IPS-15b (cell line): ENCODE measurements around the gene AOC1.

ENCODE experiments used
- H3K27me3 ChIP-seq: one replicate; pipeline ENCODE4 v1.6.1; 2013; ENCODE audit warnings: low read length; ENCODE audit not compliant: control insufficient read depth, insufficient read depth
- H3K36me3 ChIP-seq: one replicate; pipeline ENCODE4 v1.6.1; 2013; ENCODE audit warnings: low read length; ENCODE audit not compliant: control insufficient read depth, insufficient read depth
- H3K4me1 ChIP-seq: one replicate; pipeline ENCODE4 v1.6.1; 2013; ENCODE audit warnings: mild to moderate bottlenecking, low read length; ENCODE audit not compliant: control insufficient read depth, insufficient read depth
- H3K4me3 ChIP-seq: one replicate; pipeline ENCODE4 v1.5.1; 2013; ENCODE audit warnings: low read depth, low read length
- H3K9ac ChIP-seq: one replicate; pipeline ENCODE4 v1.6.1; 2013; ENCODE audit warnings: low read depth, mild to moderate bottlenecking, low read length
- H3K9me3 ChIP-seq: one replicate; pipeline ENCODE4 v1.6.1; 2013; ENCODE audit warnings: mild to moderate bottlenecking, low read length; ENCODE audit not compliant: control insufficient read depth, insufficient read depth

Gene AOC1

DNA sequence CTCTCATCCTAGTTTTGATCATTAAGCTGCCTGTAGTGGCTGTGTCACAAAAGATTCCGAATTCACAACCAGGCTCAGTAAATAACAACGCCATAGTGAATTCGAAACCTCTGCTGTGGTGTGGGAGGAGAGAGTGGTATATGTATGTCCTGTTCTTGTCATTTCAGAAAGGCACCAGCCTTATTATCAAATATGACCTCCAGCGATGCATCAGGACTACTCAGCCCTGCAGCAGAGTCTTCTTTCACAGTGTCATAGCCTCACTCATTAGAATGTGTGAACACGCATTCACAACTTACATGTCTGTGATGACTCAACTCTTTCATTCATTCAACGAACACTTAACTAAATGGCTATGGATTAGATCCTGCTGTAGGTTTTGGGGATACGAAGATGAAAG lies 15.3 kb downstream of the AOC1 start:
- Histone ChIP-seq H3K4me3 (no peak overlapping the region), H3K36me3 (no peaks in the 10 kb centered on the region), H3K4me1 (no peaks in the 10 kb centered on the region), H3K27me3 (no peaks in the 10 kb centered on the region), H3K9ac (no peak overlapping the region), H3K9me3 (no peaks in the 10 kb centered on the region)

DNA sequence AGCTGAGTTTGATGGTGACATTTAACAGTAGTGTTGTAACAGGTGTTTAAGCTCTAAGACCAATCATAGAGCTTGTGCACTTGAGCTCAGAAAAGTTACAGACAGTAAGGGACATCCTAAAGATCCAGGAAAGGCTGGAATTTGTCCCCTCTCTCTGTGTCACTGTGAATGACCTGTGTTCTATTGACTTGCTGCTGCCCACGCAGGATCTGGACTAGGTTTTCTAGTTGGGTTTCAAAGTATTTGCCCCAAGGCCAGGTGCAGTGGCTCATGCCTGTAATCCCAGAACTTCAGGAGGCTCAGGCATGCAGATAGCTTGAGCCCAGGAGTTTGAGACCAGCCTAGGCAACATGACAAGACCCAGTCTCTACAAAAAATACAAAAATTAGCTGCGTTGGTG lies 17.1 kb downstream of the AOC1 start:
- Histone ChIP-seq H3K36me3 (no peaks in the 10 kb centered on the region), H3K9me3 (no peaks in the 10 kb centered on the region), H3K4me1 (no peaks in the 10 kb centered on the region), H3K4me3 (no peak overlapping the region), H3K9ac (no peak overlapping the region), H3K27me3 (no peaks in the 10 kb centered on the region)

DNA sequence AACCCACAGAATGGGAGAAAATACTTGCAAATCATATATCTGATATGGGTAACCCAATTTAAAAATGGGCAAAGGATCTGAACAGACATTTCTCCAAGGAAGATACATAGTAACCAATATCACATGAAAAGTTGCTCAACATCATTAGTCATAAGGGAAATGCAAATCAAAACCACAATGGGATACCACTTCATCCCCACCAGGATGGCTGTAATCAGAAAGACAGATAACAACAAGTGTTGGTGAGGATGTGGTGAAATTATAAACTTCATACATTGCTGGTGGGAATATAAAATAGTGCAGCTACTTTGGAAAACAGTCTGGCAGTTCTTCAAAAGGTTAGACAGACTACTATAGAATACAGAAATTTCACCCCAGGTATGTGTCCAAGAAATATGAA lies 19.3 kb downstream of the AOC1 start:
- H3K9ac ChIP-seq, result no peak overlapping the region
- H3K4me3 ChIP-seq, result no peak overlapping the region
- H3K36me3 ChIP-seq, result no peaks in the 10 kb centered on the region
- H3K4me1 ChIP-seq, result no peaks in the 10 kb centered on the region
- H3K9me3 ChIP-seq, result no peaks in the 10 kb centered on the region
- H3K27me3 ChIP-seq, result no peaks in the 10 kb centered on the region

DNA sequence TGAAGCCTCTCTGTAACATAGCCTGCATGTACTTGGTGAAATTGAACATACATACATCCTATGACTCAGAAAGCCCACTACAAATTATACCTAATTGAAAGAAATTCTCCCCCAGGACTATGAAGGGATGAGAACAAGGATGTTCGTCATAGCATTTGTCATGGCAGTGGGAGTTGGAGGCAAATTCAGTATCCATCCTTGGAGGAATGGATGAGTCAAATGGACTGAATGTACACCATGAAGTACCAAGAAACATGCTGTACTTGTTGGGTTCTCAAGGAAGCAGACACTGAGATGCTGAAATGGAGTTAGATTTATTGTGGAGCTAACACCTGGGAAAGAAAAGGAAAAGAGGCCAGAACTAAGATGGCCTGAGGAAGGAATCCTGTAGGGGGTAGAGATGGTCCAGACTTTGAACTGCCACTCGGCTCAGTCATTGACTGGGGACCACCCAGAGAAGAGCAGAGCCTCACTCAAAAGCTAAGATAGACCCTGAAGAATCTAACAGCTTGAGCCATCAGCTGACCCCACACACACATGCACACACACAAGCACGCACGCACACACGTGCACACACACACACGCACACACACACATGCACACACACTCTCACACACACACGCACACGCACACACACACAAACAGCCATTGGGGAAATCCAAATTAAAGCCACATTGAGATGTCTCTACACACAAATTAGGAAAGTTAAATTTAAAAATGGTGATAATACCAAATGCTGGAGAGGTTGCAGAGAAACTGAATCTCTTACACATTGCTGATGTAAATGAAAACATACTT lies 22.3 kb downstream of the AOC1 start:
- Histone ChIP-seq H3K36me3 (no peaks in the 10 kb centered on the region), H3K27me3 (no peaks in the 10 kb centered on the region), H3K4me3 (no peak overlapping the region), H3K4me1 (peaks cover 4% of the 10 kb centered on the region), H3K9ac (no peak overlapping the region), H3K9me3 (no peaks in the 10 kb centered on the region)

DNA sequence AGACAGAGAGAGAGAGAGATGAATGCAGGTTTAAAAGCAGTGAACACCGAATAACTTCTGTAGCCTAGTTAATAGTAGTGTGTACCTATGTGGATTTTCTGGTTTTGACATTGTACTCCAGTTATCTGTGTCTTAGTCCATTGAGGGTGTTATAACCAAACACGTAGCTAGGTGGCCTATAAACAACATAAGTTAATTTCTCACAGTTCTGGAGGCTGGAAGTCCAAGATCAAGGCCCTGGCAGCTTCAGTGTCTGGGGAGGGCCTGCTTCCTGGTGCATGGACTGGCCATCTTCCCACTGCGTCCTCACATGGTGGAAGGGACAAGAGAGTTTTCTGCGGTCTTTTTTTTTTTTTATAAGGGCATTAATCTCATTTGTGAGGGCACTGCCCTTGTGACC lies 23.5 kb downstream of the AOC1 start:
- H3K9me3 ChIP-seq, result no peaks in the 10 kb centered on the region
- H3K9ac ChIP-seq, result no peak overlapping the region
- no peaks in the 10 kb centered on the region for H3K27me3 ChIP-seq
- peaks cover 4% of the 10 kb centered on the region for H3K4me1 ChIP-seq
- H3K4me3 ChIP-seq, result no peak overlapping the region
- no peaks in the 10 kb centered on the region for H3K36me3 ChIP-seq

DNA sequence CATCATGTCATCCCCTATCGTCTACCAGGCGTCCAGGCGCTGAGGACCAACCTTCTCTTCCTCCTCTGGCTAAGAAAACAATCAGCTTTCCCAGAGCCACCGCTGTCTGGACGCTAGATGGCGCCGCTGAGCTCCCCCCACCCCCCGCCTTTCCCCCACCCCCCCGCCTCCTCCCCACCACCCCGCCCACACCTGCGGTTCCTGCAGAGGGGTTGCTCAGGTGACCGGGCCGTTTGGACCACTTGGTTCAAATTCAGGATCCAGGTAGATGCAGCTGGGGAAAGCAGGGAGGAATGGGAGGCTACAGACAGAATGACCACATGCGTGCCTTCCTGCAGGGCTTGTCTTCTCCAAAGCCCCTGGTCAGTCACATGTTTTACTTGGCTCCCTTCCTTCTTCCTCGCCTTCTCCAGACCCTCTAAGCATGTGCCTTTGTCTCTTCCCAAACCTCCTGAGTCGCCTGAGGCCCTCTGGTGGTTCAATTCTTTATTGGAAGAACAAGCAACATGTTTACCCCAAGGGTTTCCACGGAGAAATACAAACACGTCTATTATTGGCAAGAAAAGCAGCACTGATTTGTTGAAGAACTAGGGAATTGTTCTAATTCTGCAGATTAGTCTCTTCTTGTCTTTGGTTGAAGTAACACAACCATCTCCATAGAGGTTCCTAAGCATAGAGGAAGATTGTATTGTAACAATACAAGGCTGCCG lies 24.7 kb downstream of the AOC1 start:
- H3K27me3 ChIP-seq, result no peaks in the 10 kb centered on the region
- no peak overlapping the region for H3K9ac ChIP-seq
- H3K36me3 ChIP-seq, result no peaks in the 10 kb centered on the region
- H3K4me3 ChIP-seq, result peak overlapping the region; percentile 40
- H3K9me3 ChIP-seq, result no peaks in the 10 kb centered on the region
- H3K4me1 ChIP-seq, result peaks cover 4% of the 10 kb centered on the region

DNA sequence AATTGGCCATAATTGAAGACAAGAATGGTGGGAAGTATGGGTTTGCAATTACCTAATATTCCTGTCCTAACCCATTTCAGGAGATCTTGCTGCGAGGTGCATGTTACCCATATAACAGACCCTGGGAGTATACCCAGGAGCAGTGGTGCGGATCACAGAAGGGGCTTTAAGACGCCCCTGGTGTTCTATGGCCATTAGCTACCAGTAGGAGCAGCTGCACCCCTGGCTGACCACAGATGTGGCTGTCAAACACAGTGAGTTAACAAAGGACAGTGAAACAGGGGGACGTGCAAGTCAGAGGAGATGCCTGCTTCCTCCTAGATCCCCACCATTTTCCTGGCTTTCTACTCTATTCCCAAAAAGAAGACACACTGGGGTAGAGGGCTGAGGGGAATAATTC lies 25.2 kb downstream of the AOC1 start:
- no peak overlapping the region for H3K9ac ChIP-seq
- H3K4me3 ChIP-seq, result no peak overlapping the region
- H3K9me3 ChIP-seq, result no peaks in the 10 kb centered on the region
- H3K27me3 ChIP-seq, result no peaks in the 10 kb centered on the region
- H3K4me1 ChIP-seq, result peaks cover 4% of the 10 kb centered on the region
- H3K36me3 ChIP-seq, result no peaks in the 10 kb centered on the region

DNA sequence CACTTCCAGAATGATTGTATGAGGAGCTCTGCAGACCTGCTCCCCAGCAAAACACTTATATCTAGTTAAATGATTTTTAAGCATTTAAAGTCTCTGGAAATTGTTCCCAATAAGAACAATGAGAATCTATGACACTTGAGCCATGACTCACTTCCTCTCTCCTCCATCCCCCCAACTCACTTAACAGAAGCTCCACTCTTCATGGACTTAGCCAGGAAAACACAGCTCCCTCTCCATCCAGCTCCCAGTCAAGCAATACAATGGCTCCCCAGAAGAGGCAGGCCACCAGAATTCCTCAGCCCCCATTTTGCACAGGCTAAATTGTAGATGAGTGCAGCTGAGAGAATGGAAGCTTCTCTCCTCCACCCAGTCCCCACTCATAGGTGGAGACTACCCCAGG lies 27.0 kb downstream of the AOC1 start:
- no peak overlapping the region for H3K4me3 ChIP-seq

DNA sequence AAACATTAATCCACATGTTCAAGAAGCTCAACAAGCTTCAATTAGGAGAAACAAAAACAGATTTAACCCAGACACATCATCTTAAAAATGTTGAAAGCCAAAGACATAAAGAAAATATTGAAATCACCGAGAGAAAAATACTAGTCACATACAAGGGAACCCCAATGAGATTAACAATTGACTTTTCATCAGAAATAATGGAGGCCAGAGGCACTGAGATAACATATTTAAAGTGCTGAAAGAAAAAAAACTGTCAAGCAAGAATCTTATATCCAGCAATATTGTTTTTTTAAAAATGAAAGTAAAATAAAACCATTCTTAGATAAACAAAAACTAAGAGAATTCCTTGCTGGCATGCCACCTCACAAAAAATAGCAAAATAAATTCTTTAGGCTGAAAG lies 28.9 kb downstream of the AOC1 start:
- no peaks in the 10 kb centered on the region for H3K36me3 ChIP-seq
- H3K4me3 ChIP-seq, result no peak overlapping the region
- H3K4me1 ChIP-seq, result peaks cover 4% of the 10 kb centered on the region
- no peaks in the 10 kb centered on the region for H3K9me3 ChIP-seq
- H3K9ac ChIP-seq, result no peak overlapping the region
- no peaks in the 10 kb centered on the region for H3K27me3 ChIP-seq

More for the DNA sequence above, 27.0 kb downstream of the AOC1 start:
- no peak overlapping the region for H3K9ac ChIP-seq
- H3K27me3 ChIP-seq, result no peaks in the 10 kb centered on the region
- H3K9me3 ChIP-seq, result no peaks in the 10 kb centered on the region
- H3K36me3 ChIP-seq, result no peaks in the 10 kb centered on the region
- peaks cover 4% of the 10 kb centered on the region for H3K4me1 ChIP-seq

DNA sequence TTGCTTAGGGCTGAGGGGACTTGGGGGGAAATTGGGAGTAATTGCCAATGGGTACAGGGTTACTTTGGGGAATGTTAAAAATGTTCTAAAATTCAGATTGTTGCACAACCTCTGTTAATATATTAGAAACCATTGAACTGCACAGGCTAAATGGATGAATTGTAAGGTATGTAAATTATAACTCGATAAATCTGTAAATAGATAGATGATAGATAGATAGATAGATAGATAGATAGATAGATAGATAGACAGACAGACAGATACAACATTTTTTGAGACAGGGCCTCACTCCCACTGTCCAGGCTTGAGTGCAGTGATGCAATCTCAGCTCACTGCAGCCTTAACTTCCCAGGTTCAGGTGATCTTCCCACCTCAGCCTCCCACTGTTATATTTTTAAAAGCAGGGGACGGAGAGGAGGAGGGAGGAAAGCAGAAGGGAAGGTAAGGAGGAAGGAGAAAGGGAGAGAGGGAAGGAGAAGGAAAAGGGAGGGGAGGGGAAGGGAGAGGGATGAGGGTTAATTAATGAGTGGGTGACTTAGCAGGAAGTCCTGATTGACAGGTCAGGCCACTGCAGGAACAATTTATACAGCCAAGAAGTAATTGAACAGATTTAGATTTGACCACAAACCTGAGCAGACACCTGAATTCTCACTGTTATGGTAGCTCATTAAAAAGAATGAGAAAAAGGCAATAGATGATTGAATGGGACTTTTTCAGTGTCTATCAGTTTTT lies 38.7 kb downstream of the AOC1 start:
- Histone ChIP-seq H3K9me3 (no peaks in the 10 kb centered on the region), H3K36me3 (no peaks in the 10 kb centered on the region), H3K4me1 (no peaks in the 10 kb centered on the region), H3K27me3 (no peaks in the 10 kb centered on the region), H3K9ac (no peak overlapping the region), H3K4me3 (no peak overlapping the region)

DNA sequence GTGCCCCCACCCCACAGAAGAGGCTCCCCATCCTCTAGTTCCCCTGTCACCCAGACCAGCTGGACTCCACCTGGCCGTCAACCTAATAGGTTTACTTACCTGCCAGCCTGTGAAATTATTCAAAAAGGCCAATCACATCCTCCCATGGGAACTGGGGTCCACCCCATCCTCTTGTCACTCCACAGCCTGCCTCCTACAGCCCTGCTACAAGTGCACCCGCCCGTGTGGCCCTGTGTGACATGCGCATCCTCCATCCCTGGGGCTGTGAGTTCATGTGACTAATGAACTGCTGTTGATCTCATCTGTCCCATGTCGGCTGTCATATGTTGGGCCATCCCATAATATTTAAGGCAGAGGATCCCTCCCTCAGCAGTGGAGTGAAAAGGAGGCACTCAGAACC lies 39.4 kb downstream of the AOC1 start:
- Histone ChIP-seq H3K4me1 (no peaks in the 10 kb centered on the region), H3K9me3 (no peaks in the 10 kb centered on the region), H3K27me3 (no peaks in the 10 kb centered on the region), H3K4me3 (no peak overlapping the region), H3K9ac (no peak overlapping the region), H3K36me3 (no peaks in the 10 kb centered on the region)

DNA sequence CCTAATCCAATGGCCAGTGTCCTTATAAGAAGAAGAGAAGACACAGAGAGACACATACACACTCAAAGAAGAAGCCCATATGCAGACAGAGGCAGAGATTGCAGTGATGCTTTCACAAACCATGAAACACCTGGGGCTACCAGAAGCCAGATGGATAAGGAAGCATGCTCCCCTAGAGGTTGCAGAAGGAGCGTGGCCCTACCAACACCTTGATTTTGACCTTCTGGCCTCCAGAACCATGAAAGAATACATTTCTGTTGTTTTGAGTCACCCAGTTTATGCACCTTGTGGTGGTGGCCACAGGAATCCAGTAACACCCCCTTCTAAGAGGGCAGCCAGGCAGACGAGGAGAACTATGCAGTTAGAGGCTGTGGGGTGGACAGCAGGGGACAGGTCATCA lies 43.5 kb downstream of the AOC1 start:
- Histone ChIP-seq H3K4me3 (no peak overlapping the region), H3K36me3 (no peaks in the 10 kb centered on the region), H3K27me3 (peaks cover 19% of the 10 kb centered on the region), H3K4me1 (peaks cover 4% of the 10 kb centered on the region), H3K9ac (no peak overlapping the region), H3K9me3 (no peaks in the 10 kb centered on the region)
